Measurements from ENCODE around the gene KDM5D.

Gene KDM5D

DNA sequence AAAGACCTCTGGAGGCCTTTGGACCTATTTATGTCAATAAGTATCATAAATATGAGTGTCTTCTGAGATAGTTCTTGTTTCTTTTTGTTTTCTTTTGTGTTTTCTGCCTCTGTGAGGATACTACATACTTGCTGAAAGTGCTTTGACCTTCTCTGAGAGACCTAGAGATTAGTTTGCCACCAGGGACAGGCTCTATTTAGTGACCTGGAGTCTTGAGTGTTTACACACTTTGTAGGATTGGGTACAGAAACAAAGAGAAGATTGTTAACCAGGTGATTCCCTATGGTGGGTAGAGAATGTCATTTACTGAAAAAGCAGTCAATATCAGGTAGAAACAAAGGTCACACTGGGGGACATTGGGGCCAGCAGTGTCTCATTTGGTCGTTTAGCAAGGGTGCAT is 63.7 kb downstream of the KDM5D start:
- no peak overlapping the region for H3K27ac ChIP-seq
- TF ChIP-seq, protein P1, sequence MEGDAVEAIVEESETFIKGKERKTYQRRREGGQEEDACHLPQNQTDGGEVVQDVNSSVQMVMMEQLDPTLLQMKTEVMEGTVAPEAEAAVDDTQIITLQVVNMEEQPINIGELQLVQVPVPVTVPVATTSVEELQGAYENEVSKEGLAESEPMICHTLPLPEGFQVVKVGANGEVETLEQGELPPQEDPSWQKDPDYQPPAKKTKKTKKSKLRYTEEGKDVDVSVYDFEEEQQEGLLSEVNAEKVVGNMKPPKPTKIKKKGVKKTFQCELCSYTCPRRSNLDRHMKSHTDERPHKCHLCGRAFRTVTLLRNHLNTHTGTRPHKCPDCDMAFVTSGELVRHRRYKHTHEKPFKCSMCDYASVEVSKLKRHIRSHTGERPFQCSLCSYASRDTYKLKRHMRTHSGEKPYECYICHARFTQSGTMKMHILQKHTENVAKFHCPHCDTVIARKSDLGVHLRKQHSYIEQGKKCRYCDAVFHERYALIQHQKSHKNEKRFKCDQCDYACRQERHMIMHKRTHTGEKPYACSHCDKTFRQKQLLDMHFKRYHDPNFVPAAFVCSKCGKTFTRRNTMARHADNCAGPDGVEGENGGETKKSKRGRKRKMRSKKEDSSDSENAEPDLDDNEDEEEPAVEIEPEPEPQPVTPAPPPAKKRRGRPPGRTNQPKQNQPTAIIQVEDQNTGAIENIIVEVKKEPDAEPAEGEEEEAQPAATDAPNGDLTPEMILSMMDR (IDR thresholded peaks at IDR 0.05) = no peak
- no peak overlapping the region for H3K4me3 ChIP-seq

More for the DNA sequence above, 63.7 kb downstream of the KDM5D start:
- DNase-seq = no peak
- H3K4me1 ChIP-seq = no peaks in the 10 kb centered on the region
- no peaks in the 10 kb centered on the region for H3K9me3 ChIP-seq
- H3K27me3 ChIP-seq = no peaks in the 10 kb centered on the region
- intact Hi-C loops (cut with DNase I; ENCODE audit: low total_unique reads) = no loop called here
- no peaks in the 10 kb centered on the region for H3K36me3 ChIP-seq

Data from tibial artery (tissue), 4 donors.